ENCODE results near the gene AAMP.

Gene AAMP

DNA sequence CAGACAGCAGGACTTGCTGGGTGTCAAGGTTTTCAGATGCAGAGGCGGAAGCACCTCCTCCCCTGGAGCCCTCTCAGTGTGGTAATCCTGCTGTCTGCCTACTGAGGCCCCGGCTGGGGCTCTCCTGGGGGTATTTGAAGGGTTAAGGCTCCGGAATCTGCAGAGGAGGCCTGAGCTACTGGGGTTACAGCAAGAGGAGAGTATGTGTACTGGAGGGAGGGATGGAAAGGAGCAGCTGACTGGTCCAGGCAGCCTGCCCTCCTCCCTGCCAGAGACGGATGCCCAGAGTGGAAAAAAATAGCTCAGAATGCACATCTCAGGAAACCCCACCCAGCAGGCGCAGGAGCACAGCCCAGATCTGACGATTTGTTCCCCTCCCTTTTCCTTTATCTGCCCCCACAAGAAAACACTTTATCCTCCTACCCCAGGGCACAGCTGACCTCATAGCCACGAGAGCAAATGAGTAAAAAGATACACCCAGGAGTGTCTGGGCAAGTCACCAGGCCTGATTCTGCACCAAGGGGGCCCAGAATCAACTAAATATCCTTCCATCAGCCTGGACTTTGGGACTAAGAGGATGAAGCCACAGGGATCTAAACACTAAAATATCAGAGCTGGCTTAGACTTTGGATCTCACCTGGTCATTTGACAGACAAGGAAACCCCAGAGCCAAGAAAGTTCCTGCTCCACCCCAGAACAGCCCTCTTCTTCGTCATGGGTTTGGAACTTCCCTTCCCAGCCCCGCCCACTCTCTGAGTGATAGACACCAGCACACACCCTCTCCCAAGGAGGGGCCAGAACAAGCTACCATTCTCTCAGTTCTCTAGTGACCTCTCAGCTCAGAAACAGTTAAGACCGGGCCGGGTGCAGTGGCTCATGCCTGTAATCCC is 16.9 kb upstream of the AAMP start (continued):
- peak; percentile 82 for TF ChIP-seq ZBTB21 (tag by site-specific recombination; IDR thresholded peaks at IDR 0.05)
- TF ChIP-seq ZNF366 (tag by site-specific recombination; conservative IDR thresholded peaks at IDR 0.05), result peak; percentile 80
- TF ChIP-seq TRIM28 (IDR thresholded peaks at IDR 0.05; ENCODE audit: borderline replicate concordance, low read length), result peak; percentile 46; the same call in 1 of the 2 replicates
- no peak for TF ChIP-seq ZBTB1 (tag by site-specific recombination; IDR thresholded peaks at IDR 0.05)
- TF ChIP-seq, protein P1, sequence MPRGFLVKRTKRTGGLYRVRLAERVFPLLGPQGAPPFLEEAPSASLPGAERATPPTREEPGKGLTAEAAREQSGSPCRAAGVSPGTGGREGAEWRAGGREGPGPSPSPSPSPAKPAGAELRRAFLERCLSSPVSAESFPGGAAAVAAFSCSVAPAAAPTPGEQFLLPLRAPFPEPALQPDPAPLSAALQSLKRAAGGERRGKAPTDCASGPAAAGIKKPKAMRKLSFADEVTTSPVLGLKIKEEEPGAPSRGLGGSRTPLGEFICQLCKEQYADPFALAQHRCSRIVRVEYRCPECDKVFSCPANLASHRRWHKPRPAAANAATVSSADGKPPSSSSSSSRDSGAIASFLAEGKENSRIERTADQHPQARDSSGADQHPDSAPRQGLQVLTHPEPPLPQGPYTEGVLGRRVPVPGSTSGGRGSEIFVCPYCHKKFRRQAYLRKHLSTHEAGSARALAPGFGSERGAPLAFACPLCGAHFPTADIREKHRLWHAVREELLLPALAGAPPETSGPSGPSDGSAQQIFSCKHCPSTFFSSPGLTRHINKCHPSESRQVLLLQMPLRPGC (tag by site-specific recombination; IDR thresholded peaks at IDR 0.05), result peak; percentile 22; the same call in 1 of the 2 replicates
- TF ChIP-seq GLIS2 (tag by site-specific recombination; IDR thresholded peaks at IDR 0.05), result peak; percentile 47
- TF ChIP-seq ZNF776 (tag by site-specific recombination; IDR thresholded peaks at IDR 0.05; ENCODE audit: borderline replicate concordance), result no peak
- no peak for TF ChIP-seq ZNF114 (tag by site-specific recombination; IDR thresholded peaks at IDR 0.05)
- TF ChIP-seq ZNF660 (tag by site-specific recombination; IDR thresholded peaks at IDR 0.05), result peak; percentile 55; the same call in 1 of the 2 replicates
- TF ChIP-seq ZNF341 (tag by site-specific recombination; IDR thresholded peaks at IDR 0.05; ENCODE audit: low read depth), result peak; percentile 79
- TF ChIP-seq WT1 (tag by site-specific recombination; IDR thresholded peaks at IDR 0.05), result peak; percentile 82
- TF ChIP-seq ZBTB17 (tag by site-specific recombination; IDR thresholded peaks at IDR 0.05), result peak; percentile 87
- TF ChIP-seq MYNN (tag by site-specific recombination; IDR thresholded peaks at IDR 0.05; ENCODE audit: borderline replicate concordance), result no peak
- TF ChIP-seq ZNF48 (tag by site-specific recombination; IDR thresholded peaks at IDR 0.05), result no peak
- no peak for TF ChIP-seq SCRT2 (tag by site-specific recombination; IDR thresholded peaks at IDR 0.05)
- TF ChIP-seq, protein P2, sequence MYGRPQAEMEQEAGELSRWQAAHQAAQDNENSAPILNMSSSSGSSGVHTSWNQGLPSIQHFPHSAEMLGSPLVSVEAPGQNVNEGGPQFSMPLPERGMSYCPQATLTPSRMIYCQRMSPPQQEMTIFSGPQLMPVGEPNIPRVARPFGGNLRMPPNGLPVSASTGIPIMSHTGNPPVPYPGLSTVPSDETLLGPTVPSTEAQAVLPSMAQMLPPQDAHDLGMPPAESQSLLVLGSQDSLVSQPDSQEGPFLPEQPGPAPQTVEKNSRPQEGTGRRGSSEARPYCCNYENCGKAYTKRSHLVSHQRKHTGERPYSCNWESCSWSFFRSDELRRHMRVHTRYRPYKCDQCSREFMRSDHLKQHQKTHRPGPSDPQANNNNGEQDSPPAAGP (tag by site-specific recombination; IDR thresholded peaks at IDR 0.05), result peak; percentile 94
- TF ChIP-seq ZNF664 (tag by site-specific recombination; IDR thresholded peaks at IDR 0.05), result peak; percentile 68
- peak; percentile 58 for TF ChIP-seq ZFHX2 (tag by site-specific recombination; conservative IDR thresholded peaks at IDR 0.05)
- TF ChIP-seq ZNF423 (tag by site-specific recombination; IDR thresholded peaks at IDR 0.05), result no peak
- TF ChIP-seq, protein P3, sequence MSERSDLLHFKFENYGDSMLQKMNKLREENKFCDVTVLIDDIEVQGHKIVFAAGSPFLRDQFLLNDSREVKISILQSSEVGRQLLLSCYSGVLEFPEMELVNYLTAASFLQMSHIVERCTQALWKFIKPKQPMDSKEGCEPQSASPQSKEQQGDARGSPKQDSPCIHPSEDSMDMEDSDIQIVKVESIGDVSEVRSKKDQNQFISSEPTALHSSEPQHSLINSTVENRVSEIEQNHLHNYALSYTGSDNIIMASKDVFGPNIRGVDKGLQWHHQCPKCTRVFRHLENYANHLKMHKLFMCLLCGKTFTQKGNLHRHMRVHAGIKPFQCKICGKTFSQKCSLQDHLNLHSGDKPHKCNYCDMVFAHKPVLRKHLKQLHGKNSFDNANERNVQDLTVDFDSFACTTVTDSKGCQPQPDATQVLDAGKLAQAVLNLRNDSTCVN (tag by site-specific recombination; optimal IDR thresholded peaks at IDR 0.05), result peak; percentile 13
- TF ChIP-seq ZFP3 (tag by site-specific recombination; IDR thresholded peaks at IDR 0.05; ENCODE audit: low read depth), result no peak
- TF ChIP-seq BCL11A (tag by site-specific recombination; IDR thresholded peaks at IDR 0.05; ENCODE audit: low read depth), result no peak
- no peak for TF ChIP-seq KLF16 (tag by site-specific recombination; IDR thresholded peaks at IDR 0.05)
- TF ChIP-seq KLF10 (tag by site-specific recombination; IDR thresholded peaks at IDR 0.05), result peak; percentile 97
- TF ChIP-seq KLF8 (tag by site-specific recombination; IDR thresholded peaks at IDR 0.05), result peak; percentile 43; the same call in 1 of the 2 replicates
- TF ChIP-seq KLF9 (tag by site-specific recombination; IDR thresholded peaks at IDR 0.05; ENCODE audit: low read depth), result peak; percentile 79
- TF ChIP-seq, protein P4, sequence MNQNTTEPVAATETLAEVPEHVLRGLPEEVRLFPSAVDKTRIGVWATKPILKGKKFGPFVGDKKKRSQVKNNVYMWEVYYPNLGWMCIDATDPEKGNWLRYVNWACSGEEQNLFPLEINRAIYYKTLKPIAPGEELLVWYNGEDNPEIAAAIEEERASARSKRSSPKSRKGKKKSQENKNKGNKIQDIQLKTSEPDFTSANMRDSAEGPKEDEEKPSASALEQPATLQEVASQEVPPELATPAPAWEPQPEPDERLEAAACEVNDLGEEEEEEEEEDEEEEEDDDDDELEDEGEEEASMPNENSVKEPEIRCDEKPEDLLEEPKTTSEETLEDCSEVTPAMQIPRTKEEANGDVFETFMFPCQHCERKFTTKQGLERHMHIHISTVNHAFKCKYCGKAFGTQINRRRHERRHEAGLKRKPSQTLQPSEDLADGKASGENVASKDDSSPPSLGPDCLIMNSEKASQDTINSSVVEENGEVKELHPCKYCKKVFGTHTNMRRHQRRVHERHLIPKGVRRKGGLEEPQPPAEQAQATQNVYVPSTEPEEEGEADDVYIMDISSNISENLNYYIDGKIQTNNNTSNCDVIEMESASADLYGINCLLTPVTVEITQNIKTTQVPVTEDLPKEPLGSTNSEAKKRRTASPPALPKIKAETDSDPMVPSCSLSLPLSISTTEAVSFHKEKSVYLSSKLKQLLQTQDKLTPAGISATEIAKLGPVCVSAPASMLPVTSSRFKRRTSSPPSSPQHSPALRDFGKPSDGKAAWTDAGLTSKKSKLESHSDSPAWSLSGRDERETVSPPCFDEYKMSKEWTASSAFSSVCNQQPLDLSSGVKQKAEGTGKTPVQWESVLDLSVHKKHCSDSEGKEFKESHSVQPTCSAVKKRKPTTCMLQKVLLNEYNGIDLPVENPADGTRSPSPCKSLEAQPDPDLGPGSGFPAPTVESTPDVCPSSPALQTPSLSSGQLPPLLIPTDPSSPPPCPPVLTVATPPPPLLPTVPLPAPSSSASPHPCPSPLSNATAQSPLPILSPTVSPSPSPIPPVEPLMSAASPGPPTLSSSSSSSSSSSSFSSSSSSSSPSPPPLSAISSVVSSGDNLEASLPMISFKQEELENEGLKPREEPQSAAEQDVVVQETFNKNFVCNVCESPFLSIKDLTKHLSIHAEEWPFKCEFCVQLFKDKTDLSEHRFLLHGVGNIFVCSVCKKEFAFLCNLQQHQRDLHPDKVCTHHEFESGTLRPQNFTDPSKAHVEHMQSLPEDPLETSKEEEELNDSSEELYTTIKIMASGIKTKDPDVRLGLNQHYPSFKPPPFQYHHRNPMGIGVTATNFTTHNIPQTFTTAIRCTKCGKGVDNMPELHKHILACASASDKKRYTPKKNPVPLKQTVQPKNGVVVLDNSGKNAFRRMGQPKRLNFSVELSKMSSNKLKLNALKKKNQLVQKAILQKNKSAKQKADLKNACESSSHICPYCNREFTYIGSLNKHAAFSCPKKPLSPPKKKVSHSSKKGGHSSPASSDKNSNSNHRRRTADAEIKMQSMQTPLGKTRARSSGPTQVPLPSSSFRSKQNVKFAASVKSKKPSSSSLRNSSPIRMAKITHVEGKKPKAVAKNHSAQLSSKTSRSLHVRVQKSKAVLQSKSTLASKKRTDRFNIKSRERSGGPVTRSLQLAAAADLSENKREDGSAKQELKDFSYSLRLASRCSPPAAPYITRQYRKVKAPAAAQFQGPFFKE (tag by site-specific recombination; IDR thresholded peaks at IDR 0.05; ENCODE audit: borderline replicate concordance), result no peak
- TF ChIP-seq ZIC2 (tag by site-specific recombination; IDR thresholded peaks at IDR 0.05), result peak; percentile 57; the same call in 1 of the 2 replicates
- no peak for TF ChIP-seq RBAK (tag by site-specific recombination; IDR thresholded peaks at IDR 0.05)
- peak; percentile 68 for TF ChIP-seq SP3 (tag by site-specific recombination; IDR thresholded peaks at IDR 0.05)
- TF ChIP-seq ZNF560 (tag by site-specific recombination; IDR thresholded peaks at IDR 0.05; ENCODE audit: borderline replicate concordance), result no peak
- TF ChIP-seq ZNF133 (tag by site-specific recombination; IDR thresholded peaks at IDR 0.05), result no peak

Data from HEK293 (cell line).